NCI-H2081 (cell line): ENCODE data around the gene MUC13.

Experiments
- DNase-seq, 2 experiments: peaks; one replicate each; lab custom pipeline; 2025; lab: John Stamatoyannopoulos, UW

MUC13 gene

DNA sequence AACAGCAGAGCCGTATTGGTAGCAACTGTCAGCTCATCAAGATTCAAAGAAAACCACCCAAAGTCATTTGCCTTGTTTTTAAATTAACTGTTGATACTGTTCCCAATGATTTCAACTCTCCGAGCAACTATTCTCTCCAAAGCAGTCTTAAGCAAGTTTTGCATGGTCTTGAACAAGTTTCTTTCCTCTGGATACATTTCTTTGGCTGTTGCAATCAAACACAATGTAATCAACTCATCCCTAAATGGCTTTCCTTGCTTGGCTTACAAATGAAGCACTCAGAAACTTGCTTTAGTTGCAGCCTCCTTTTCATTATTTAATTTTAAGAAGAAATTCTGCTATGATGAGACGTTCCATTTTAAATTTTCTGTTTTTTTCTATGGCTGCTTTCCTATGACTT lies 15.5 kb upstream of the MUC13 start:
- no peak for DNase-seq

DNA sequence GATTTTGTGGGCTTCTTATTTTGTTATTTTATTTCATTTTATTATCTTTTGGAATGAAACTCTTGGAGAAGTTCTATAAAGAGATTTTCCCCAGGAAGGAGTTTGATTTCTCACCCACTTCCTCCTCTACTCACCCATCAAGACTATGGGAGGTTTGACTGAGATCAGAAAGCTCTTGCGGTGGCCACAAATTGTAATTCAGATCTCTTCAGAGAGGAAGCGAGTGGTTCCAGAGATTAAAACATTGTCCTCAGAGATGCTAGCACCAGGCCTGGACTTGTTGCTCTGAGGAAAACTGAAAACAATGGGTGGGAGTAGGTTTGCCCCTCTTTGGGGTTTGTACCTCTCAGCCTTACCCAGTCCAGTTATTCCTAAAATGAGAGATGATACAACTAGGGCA lies 8.1 kb upstream of the MUC13 start:
- DNase-seq, result no peak

DNA sequence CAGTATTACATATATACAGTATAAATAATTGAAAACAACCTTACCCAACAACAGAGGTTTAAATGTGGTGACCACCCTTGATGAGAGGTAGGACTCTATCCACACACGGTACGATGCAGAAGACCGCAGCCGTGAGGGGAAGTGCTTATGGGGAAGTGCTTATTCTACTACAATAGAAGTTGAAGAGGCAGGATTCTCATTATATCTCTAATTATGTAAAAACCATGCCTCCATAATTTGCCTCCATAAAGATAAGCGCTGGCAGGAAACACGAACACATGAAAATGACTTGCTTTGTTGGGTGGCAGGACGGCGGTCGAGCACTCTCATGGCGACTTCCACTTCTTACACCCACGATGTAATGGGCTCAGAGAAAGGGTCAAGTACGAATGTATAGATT lies 7.2 kb upstream of the MUC13 start:
- DNase-seq, result no peak

DNA sequence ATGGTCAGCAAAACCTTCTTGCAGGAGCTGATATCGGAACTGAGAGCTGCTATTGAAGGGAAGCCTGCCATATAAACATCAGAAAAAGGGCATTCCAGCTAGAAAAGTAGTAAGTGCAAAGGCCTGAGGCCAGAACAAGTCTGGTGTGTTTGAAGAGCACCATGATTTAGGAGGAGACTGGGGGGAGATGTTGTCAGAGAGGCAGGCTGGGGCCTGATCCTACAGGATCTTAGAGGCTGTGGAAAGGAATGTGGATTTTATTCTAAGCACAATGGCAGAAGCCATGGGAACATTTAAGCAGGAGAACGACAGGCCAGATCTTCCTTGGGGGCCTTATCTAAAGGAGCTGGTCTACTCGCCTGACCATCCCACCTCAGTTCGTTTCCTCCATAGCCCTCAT lies 5.1 kb upstream of the MUC13 start:
- DNase-seq, result no peak

DNA sequence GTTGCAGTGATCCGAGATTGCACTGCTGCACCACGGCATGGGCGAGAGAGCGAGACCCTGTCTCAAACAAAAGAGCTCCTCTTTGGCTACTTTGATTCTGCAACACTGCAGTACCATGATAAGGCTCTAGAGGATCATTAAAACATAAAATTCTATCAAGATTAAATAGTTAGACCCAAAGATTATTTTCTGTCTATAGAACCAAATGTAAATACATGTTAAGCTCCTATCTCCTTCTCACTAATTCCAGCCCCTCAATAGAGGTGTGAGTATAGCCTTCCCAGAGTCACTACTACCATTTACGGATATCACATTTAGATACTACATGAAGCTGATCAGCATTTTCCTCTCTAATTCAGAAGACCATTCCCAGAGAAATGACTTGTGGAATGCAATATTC lies 4.3 kb upstream of the MUC13 start:
- no peak for DNase-seq

DNA sequence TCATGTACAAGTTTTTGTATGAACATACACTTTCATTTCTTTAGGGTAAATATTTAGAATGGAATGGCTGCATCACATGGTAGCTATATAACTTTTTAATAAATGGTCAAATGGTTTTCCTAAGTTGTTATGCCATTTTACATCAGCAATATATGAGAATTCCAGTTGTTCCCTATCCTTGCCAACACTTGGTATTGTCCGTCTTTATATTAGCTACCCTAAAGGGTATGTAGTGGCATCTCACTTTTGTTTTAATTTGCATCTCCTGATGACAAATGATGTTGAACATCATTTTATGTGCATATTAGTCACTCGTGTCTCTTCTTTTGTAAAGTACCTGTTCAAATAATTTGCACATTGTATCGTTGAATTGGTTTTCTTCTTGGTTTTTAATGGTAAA lies 2.5 kb upstream of the MUC13 start:
- no peak for DNase-seq

DNA sequence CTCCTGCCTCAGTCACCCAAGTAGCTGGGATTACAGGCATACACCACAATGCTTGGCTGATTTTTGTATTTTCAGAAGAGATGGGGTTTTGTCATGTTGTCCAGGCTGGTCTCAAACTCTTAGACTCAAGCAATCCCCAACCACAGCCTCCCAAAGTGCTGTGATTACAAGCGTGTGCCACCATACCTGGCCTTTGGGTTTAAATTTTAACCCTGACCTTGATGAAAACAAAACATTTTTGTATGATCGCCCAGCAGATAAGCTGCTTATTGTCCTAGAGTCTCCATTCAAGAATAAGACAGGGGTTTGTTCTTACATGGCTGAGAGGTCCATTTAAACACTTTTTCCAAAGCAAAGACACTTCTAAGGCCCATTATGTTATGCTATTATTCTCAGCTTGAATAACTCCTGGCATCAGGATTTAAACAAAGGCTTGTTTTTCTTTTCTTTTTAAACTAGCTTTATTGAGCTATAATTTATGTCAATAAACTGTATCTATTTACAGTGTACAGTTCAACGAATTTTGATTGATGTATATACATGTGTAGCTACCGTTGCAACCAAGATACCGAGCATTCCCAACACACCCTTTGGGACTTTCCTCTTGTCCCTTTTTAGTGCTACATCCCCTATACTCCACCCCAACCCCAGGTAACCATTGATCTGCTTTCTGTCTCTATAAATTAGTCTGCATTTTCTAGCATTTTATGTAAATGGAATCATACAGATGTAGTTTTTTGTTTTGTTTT lies 1.4 kb upstream of the MUC13 start:
- no peak for DNase-seq

DNA sequence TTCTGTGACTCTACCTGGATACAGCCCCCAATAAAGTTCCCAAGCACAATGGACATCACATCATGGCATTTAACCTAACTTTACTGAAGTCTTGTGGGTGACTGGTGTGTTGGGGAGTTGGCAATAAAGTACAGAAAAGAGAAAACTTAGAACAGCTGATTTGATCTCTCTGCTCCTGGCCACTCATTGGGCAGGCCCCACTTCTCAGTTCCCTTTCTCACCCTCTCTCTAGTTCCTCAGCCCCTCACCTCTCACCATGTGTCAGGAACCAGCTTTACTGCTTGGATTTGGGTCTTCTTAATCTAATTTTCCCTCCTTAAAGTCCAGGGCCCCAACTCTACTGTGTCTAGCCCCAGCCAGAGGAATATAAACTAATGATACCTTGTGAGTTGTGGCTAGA lies 713 bp upstream of the MUC13 start:
- DNase-seq, result no peak

DNA sequence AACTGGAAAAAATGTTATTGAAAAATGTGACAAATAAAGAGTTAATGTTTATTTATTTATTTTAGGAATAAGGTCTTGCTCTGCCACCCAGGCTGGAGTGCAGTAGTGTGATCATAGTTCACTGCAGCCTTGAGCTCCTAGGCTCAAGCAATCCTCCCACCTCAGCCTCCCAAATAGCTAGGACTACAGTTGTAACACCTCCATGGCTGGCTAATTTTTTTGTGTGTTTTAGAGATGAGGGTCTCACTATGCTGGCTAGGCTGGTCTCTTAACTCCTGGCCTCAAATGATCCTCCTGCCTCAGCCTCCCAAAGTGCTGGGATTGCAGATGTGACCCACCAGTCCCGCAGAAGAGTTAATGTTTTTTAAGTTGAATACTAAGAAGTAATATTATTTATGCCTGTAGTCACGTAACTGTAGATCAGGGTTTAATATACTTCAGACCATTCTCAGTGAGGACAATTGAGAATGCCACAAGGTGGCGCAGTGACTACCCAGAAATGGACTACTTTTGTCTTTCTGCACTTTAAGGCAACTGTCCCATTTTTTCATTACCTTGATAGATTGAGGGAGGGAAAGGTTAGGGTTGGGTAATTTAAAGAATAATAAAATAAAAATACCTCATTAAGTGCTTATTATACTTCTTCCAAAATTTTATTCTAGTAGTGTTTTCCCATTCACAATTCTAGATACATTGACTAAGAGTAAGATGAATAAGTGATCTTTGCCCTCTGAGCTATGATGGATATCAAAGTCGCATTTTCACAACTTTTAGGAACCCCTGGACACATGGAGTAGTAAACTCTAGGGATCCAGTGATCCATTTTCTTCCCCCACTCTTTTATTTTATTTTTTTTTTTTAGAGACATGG lies 6.0 kb downstream of the MUC13 start:
- DNase-seq, result peak; percentile 75 to 81

DNA sequence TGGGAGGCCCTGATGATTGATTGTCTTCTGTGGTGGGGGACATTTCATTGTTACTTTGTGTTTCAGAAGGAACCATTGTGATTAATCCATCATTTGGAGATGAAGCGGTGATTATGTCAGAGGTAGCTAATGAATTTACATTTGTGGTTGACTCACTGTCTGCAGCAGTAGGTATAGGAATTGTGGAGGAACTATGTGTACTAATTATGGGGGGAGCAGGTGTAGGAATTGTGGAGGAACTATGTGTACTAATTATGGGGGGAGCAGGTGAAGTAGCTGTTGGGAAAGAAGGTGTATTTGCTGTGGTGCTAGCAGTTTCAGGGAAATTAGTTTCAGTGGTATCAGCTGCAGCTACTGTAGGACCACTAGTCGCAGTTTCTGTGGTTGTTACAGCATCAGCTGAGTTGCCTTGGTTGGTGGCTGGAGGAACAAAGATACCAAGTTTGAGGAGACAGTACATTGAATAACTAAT lies 6.9 kb downstream of the MUC13 start:
- DNase-seq, result no peak

DNA sequence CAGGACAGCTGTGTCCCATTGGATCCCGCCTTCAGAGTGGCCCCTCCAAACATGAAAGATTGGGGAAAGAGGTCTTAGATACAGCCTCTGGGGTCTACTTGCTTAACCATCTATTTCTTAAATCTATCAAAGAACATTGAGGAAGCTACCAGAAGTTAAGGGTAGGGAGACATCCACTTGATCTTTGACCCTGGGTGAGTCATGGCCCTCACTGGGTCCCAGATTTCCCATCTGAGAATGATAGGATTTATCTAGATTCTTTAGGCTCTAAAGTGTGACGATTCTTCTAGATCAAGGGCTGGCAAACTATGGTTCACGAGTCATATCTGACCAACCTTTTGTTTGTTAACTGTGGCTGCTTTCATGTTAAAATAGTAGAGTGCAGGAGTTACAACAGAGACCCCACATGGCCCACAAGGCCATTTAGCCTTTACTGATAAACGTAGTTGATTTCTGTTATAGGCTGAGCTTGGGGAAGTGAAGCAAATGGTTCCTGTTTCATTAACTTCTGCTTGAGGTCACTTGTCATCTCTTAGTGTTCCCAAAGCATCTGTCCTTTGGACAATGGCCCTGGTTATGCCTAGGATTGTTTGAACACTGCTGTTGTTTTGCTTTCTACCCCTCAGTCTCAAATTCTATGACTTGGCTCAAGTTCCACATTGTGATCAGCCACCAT lies 8.0 kb downstream of the MUC13 start:
- no peak for DNase-seq

DNA sequence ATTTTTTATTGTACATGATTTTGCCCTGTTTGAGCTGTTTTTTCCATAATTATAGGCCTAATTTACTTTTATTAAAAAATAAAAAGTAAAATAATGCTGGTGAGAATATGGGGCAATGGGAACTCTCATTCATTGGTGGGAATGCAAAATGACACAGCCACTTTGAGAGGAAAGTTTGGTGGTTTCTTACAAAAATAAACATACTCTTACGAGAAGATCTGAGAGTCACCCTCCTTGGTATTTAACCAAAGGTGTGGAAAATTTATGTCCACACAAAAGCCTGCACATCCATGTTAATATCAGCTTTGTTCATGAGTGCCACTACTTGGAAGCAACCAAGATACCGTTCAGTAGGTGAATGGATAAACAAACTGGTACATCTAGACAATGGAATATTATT lies 9.8 kb downstream of the MUC13 start:
- DNase-seq, result no peak

DNA sequence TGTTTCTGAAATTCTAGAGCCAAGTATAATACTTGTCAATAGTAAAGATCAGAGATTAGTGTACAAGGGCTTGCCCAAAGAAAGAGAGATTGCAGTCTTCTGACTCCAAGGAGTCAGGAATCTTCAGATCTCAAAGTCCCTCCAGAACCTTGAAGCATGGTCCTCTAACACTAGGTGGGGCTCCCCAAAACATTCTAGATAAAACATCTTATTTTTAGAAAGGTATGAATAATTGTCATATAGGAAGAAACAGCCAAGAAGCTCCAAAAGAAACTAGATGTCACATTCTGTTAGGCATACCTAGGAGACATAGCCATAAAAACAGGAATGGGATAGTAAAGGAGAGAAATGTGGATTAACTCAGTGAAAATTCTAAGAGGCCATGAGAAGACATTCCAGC lies 10.7 kb downstream of the MUC13 start:
- DNase-seq, result no peak

DNA sequence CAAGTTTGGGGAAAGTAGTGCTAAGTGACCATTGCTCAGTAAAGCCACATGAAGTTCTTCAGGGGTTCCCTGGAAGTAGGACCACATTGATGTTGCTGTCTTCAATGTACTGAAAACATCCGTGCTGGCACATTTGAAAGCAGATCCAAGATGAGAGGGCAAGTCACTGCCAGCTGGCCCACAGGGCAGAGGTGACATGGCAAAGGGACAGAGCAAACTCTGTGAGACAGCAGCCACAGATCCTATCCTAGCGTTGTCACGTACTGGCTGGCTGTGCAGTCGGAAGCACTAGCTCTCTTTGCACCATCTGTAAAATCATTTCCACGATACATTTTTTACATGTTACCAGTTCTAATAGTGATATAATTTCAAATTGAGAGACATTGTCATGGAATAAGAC lies 13.8 kb downstream of the MUC13 start:
- DNase-seq, result no peak

DNA sequence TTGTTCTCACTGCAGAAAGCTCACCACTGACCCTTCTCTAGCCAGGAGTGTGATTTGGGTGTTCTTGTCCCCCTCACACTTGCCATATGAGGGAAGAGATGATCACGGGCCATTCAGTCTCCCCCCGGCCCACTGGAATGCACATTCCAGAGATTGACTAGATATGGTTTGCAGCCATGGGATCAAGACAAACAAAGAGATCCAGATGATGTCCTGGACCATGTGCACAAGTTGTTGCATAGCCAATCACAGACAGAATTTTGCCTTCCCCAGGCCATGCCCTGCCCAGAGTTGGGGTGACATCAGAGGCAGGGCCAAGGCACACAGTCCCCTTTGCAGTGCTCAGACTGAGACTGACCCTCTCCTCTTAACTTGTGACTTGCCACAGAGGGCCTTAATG lies 14.8 kb downstream of the MUC13 start:
- no peak for DNase-seq

DNA sequence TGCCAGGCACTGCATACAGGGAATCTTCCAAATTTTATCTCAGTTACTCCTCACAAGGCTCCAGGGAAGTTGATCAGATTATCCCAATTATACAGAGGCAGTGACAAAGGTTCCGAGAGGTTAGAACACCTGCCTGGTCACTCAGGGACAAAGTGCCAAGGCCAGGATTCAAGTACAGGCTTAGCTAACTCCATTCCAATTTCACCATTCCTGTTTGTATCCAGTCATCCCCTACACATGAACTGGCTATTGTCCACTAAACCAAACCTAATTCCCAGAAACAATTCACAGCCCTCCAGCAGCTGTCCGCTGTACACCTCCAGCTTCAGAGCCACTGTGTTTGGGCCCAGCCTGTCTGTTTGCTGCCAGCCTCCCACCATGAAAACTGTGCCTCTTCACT lies 16.0 kb downstream of the MUC13 start:
- no peak for DNase-seq

DNA sequence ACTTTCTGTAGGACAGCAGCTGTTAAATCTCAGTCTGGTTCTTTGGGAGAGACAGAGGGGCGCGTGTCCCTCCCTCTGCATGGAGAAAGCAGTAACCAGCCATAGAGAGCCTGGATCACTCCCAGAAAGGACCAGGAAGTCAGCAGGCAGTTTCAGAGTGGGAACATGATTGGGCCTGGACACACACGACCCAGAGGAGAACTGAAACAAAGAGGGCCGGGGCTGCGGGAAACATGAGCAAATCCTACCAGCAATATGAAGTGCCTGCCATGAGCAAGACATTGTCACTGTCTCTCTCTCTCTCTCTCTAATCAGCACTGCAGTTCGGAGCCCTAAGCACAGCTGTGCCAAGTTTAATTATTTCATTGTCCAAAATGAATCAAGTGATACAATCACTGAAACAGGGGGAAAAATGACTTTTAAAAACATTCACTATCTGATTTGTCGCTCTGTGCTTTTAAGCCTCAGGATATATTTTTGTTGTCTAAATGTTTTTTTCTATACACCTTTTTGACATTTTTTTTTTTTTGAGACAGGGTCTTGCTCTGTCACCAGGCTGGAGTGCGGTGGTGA lies 17.6 kb downstream of the MUC13 start:
- no peak for DNase-seq

DNA sequence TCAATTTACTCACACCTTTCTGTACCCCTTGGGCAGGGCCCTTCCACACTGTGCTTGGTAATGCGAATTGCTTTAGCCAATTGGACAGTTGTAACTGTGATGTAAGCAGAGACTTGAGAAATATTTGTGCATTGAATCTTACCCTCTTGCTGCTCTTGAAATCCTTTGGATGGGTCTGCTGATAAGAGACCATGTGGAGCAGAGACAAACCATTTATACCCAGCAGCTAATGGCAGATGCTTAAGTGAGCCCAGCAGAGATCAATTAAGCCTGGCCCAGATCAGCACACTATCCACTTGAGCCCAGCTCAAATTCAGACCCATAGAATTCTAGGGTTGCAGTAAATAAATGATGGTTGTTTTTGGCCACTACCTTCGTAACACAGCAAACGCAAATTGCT lies 19.3 kb downstream of the MUC13 start:
- DNase-seq, result no peak

DNA sequence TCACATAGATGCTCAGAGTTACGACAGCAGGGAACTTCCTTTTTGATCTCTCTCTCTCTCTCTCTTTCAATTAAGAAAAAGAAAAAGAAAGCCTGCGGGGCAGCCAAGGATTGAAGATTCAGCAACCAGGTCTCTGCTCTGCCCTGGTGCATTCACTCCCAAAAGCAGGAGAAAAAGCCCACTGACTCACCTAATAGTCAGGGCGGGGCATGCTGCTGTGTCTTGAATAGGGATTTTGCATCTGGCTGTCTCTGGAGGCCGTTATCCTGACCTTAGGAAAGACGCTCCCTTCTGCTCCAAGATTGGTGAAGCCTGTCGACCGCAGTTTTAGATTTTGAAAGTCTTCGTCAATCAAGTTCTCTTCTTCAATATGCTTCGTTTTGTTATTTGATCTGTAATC lies 26.6 kb downstream of the MUC13 start:
- DNase-seq, result no peak

DNA sequence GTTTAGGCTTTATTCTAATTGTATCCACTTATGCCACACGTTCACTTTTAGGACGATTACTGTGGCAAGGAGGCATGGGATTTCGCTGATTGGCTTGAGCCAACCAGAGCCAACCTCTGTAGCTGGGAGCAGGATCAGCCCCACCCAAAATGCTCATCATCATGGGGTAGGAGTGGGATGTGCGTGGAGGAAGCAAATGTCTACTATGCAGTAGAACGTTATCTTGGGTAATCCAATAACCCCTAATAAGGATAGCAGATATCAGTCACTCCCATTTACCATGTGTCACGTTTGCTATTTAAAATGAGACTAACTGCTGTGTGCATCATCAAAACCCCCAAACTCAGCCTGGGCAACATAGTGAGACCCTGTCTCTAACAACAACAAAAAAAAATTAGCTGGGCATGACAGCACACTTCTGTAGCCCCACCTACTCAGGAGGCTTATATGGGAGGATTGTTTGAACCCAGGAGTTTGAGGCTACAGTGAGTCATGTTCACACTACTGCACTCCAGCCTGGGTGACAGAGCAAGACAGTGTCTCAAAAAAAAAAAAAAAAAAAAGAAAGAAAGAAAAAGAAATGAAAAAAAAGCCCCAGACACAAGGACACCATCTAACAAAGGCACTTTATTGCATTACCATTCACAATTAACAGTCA lies 29.6 kb downstream of the MUC13 start:
- no peak for DNase-seq

DNA sequence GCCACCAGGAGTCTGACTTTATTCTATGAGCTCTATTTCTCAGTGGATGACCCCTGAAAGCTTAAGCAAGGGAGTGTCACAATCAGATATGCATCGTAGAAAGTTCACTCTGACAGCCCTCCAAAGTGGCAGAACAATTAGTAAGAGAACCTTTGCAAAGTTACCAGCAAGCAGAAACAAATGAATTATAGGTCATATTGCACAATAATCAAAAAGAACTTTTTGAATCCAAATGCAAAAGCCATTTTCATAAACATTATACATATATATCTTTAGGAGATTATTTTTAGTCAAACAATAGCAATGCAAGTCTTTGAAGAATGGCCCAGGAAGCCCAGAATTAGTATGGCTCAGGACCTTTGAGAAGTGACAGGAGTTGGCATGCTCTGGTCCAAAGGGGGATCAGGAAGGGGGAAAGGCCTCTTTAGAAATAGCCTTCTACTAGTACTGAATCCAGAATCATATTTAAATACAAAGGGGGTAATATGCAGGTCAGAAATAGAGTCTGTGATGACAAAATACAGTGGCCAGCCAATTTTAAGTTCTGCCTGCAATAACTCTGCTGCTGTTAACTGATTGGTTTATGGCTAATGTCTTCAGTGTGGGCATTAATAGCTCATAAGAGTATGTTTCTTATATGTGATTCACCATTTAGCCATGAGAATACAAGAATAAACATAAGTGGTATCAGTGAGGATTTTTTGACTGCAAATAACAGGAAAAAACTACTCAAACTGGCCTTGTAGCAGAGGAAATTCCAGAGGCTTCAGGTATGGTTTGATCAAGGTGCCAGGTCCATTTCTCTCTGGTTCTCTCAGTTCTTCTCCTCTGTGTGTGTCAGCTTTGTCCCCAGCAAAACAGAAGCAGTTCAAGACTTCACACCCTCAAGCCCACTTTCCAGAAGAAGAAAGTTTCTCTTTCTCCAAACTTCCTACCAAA lies 30.4 kb downstream of the MUC13 start:
- DNase-seq, result no peak
